Measurements from ENCODE around the gene MAML2. TPM values are rescaled to one million over a fixed set of nuclear protein-coding genes. Genes with fewer than 3 reads are reported as not detected.

MAML2 gene
- polyA plus RNA-seq, 3 donors: 0.57 to 7.6 (median 1.2) TPM

DNA sequence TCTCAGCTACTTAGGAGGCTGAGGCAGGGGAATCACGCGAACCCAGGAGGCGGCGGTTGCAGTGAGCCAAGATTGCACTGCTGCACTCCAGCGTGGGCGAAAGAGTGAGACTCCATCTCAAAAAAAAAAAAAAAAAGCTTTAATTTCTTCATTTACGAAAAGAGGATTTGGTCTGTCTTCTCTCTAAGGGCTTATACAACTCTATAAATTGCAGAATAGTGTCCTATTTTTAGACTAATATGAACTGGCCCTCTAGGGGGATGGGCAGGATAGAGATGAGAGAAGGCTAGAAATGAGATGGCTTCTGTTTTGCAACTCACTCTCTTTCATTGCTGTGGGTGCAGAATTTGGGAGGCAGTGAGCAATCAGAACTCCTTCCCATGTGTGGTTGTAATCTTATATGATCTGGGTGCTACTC is 11.3 kb downstream of the MAML2 start:
- peaks cover 9 to 20% of the 10 kb centered on the region in 2 donors for H3K36me3 Mint-ChIP-seq
- TF ChIP-seq, protein P1, sequence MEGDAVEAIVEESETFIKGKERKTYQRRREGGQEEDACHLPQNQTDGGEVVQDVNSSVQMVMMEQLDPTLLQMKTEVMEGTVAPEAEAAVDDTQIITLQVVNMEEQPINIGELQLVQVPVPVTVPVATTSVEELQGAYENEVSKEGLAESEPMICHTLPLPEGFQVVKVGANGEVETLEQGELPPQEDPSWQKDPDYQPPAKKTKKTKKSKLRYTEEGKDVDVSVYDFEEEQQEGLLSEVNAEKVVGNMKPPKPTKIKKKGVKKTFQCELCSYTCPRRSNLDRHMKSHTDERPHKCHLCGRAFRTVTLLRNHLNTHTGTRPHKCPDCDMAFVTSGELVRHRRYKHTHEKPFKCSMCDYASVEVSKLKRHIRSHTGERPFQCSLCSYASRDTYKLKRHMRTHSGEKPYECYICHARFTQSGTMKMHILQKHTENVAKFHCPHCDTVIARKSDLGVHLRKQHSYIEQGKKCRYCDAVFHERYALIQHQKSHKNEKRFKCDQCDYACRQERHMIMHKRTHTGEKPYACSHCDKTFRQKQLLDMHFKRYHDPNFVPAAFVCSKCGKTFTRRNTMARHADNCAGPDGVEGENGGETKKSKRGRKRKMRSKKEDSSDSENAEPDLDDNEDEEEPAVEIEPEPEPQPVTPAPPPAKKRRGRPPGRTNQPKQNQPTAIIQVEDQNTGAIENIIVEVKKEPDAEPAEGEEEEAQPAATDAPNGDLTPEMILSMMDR (IDR thresholded peaks at IDR 0.05): no peak
- peak overlapping the region; percentile 70 to 95 (median 87) for H3K27ac Mint-ChIP-seq
- Histone ChIP-seq H3K4me1 (ENCODE audit: control insufficient read depth in 1 of 2, insufficient read depth in 2 of 2, low read length in 2 of 2) (peaks cover 37 to 45% of the 10 kb centered on the region in 2 donors), H4K20me1 (ENCODE audit: insufficient read depth, low read length) (peaks cover 22% of the 10 kb centered on the region), H2AFZ (ENCODE audit: insufficient read depth, low read depth, low read length, poor library complexity, severe bottlenecking) (no peak overlapping the region), H3K9ac (ENCODE audit: insufficient read depth, low read length, poor library complexity, severe bottlenecking) (no peak overlapping the region), H3K27ac (ENCODE audit: low read depth in 1 of 2, low read length in 2 of 2) (peak overlapping the region; percentile 56 to 69), H3K27me3 (ENCODE audit: control insufficient read depth in 2 of 2, insufficient read depth in 2 of 2, low read length in 2 of 2) (no peaks in the 10 kb centered on the region), H3K4me2 (replicated peaks; ENCODE audit: extremely low read depth, low read length, poor library complexity, severe bottlenecking) (peak overlapping the region; percentile 55), H3K9me3 (replicated peaks in 1 of 2; ENCODE audit: control insufficient read depth in 1 of 2, insufficient read depth in 1 of 2, low read length in 2 of 2) (no peaks in the 10 kb centered on the region), H3K79me2 (ENCODE audit: insufficient read depth, low read length) (peaks cover 13% of the 10 kb centered on the region), H3K36me3 (replicated peaks in 1 of 2; ENCODE audit: control insufficient read depth in 1 of 2, insufficient read depth in 2 of 2, low read length in 2 of 2) (no peaks in the 10 kb centered on the region), H3K4me3 (replicated peaks in 1 of 3; ENCODE audit: low read depth in 2 of 3, low read length in 3 of 3) (peak overlapping the region in 1 of 3 experiments; percentile 35)
- intact Hi-C loops (cut with micrococcal nuclease): loop anchor here in 1 of 2 donors (10.0 kb wide), 1 partner anchor 67 kb away; no protein-coding TSS in a partner anchor
- 23% methylated on average over 3 of the region's 7 CpGs for WGBS (ENCODE audit: insufficient coverage)
- peak overlapping the region; percentile 8 to 71 for H3K4me3 Mint-ChIP-seq
- H3K9me3 Mint-ChIP-seq: peaks cover 0 to 3% (median 0%) of the 10 kb centered on the region in 7 donors
- peaks cover 53% of the 10 kb centered on the region for H3K4me1 Mint-ChIP-seq
- H3K27me3 Mint-ChIP-seq (ENCODE audit: low read depth in 3 of 3): peaks cover 0 to 2% (median 0%) of the 10 kb centered on the region in 3 donors
- DNase-seq: peak; percentile 37 to 61 (median 46)

- H3K27ac ChIP-seq (ENCODE audit: low read depth in 1 of 2, low read length in 2 of 2): no peak overlapping the region
- Mint-ChIP-seq H3K36me3 (peaks cover 9 to 17% of the 10 kb centered on the region in 2 donors), H3K4me1 (peaks cover 54% of the 10 kb centered on the region), H3K27me3 (ENCODE audit: low read depth in 3 of 3) (peaks cover 0 to 2% (median 0%) of the 10 kb centered on the region in 3 donors), H3K27ac (peak overlapping the region in 5 of 7 donors; percentile 15 to 76 (median 52)), H3K4me3 (no peak overlapping the region), H3K9me3 (peaks cover 0 to under 1% (median 0%) of the 10 kb centered on the region in 7 donors)
- H3K4me2 ChIP-seq (replicated peaks; ENCODE audit: extremely low read depth, low read length, poor library complexity, severe bottlenecking): no peak overlapping the region
- peaks cover 4% of the 10 kb centered on the region for H3K79me2 ChIP-seq (ENCODE audit: insufficient read depth, low read length)
- intact Hi-C loops (cut with micrococcal nuclease): loop anchor here in 1 of 2 donors (10.0 kb wide), 1 partner anchor 66 kb away; no protein-coding TSS in a partner anchor
- H4K20me1 ChIP-seq (ENCODE audit: insufficient read depth, low read length): peaks cover 29% of the 10 kb centered on the region
- TF ChIP-seq, protein P1 (IDR thresholded peaks at IDR 0.05): no peak
- H3K36me3 ChIP-seq (replicated peaks in 1 of 2; ENCODE audit: control insufficient read depth in 1 of 2, insufficient read depth in 2 of 2, low read length in 2 of 2): no peaks in the 10 kb centered on the region
- DNase-seq: no peak
- H3K9ac ChIP-seq (ENCODE audit: insufficient read depth, low read length, poor library complexity, severe bottlenecking): no peak overlapping the region
- H3K27me3 ChIP-seq (ENCODE audit: control insufficient read depth in 2 of 2, insufficient read depth in 2 of 2, low read length in 2 of 2): no peaks in the 10 kb centered on the region
- 89% methylated on average over 3 of the region's 4 CpGs for WGBS (ENCODE audit: insufficient coverage)
- no peak overlapping the region for H3K4me3 ChIP-seq (replicated peaks in 1 of 3; ENCODE audit: low read depth in 2 of 3, low read length in 3 of 3)
- no peak overlapping the region for H2AFZ ChIP-seq (ENCODE audit: insufficient read depth, low read depth, low read length, poor library complexity, severe bottlenecking)
- H3K9me3 ChIP-seq (replicated peaks in 1 of 2; ENCODE audit: control insufficient read depth in 1 of 2, insufficient read depth in 1 of 2, low read length in 2 of 2): no peaks in the 10 kb centered on the region
- H3K4me1 ChIP-seq (ENCODE audit: control insufficient read depth in 1 of 2, insufficient read depth in 2 of 2, low read length in 2 of 2): peaks cover 35 to 41% of the 10 kb centered on the region in 2 donors
Observed at GRCh38 chr11:96330511-96330859, 12.5 kb downstream of the MAML2 start.
